ENCODE results near the gene SDHAF3.

SDHAF3 gene

DNA sequence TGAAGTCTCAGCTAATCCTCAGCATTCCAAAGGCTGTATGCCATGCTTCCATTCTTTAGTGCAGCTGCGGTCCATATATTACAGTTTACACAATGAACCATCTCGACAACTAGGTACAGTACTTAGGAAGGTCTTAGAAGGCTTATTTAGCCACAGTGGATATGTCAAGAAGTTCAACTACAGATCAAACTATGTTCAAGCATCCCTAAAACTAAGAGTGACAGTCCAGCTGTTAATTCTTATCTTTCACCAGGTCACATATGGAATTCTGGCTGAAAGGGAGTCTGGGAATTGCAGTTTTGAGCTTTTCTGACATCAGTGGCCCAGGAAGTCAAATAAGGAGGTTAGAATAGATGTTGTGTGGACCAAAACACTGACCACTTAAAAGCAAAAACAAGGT is 106.8 kb downstream of the SDHAF3 start:
- no peak for DNase-seq

DNA sequence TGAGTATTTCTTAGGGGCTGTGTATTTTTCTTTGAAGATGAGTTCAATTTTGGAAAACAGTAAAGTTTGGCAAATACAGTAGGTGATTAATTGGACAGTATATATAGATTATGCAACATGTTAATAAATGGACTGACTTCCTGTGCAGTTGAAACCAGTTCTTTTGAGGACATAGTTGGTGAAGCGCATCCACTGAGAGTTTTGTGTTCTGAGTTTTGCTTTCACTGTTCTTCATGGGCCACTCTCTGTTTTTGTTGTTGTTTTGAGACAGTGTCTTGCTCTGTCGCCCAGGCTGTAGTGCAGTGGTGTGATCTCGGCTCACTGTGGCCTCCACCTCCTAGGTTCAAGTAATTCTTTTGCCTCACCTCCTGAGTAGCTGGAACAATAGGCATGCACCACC is 109.0 kb downstream of the SDHAF3 start:
- DNase-seq, result no peak
